ENCODE results near the gene HNRNPLL. TPM values are rescaled to one million over a fixed set of nuclear protein-coding genes. Genes with fewer than 3 reads are reported as not detected.

The HNRNPLL gene
- total and polyA plus RNA-seq, 2 of the 8 experiments (the other 6 are each of a cell fraction or from before 2014, with no cell fraction given), result 18.6 to 69.3 TPM

DNA sequence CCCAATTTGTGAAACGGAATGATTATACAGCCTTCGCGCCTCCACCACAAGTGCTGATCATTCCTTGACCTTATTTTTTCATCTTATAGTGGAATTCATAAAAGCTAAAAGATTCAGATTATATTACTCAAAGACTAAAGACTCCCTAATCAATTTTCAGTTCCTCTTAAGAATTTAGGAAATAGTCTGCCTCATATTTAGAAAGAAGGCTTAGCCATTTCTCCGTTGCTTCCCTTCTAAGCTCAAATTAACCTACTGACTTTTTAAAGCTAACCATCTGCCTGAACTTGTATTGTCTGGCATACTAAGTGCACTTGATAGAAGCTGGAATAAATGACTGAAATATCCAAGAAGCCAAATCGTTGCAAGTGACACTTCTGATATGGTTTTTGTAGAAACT, 44.7 kb downstream of the HNRNPLL start:
- Histone ChIP-seq H3K56ac (replicated peaks; ENCODE audit: insufficient read length, low read depth, low read length) (no peak overlapping the region), H3K4ac (replicated peaks; ENCODE audit: insufficient read length, low read depth, low read length) (no peak overlapping the region), H2BK20ac (ENCODE audit: low read length) (no peak overlapping the region), H3K18ac (ENCODE audit: extremely low read depth, low read length) (no peak overlapping the region), H4K5ac (ENCODE audit: insufficient read length, low read depth, low read length) (no peak overlapping the region), H2BK120ac (replicated peaks; ENCODE audit: low read depth, low read length) (no peak overlapping the region), H3K4me1 (replicated peaks in 1 of 4; ENCODE audit: control insufficient read depth in 3 of 4, insufficient read depth in 4 of 4, low read length in 3 of 4) (no peaks in the 10 kb centered on the region), H3K9me3 (ENCODE audit: insufficient read depth in 2 of 2, low read depth in 1 of 2, low read length in 1 of 2) (no peaks in the 10 kb centered on the region), H2BK12ac (ENCODE audit: low read depth, low read length) (no peak overlapping the region), H3K79me1 (ENCODE audit: low read depth, low read length) (no peaks in the 10 kb centered on the region), H3K79me2 (ENCODE audit: control insufficient read depth in 1 of 2, insufficient read depth in 2 of 2, low read length in 2 of 2) (no peaks in the 10 kb centered on the region), H3K4me2 (ENCODE audit: insufficient read depth in 1 of 2, low read depth in 2 of 2, low read length in 2 of 2) (no peak overlapping the region), H3K14ac (ENCODE audit: insufficient read length) (no peak overlapping the region), H3K23me2 (ENCODE audit: low read depth, low read length) (no peaks in the 10 kb centered on the region), H3K9ac (replicated peaks in 1 of 4; ENCODE audit: extremely low read depth in 1 of 4, low read depth in 3 of 4, low read length in 3 of 4) (no peak overlapping the region), H2BK15ac (ENCODE audit: low read length) (no peak overlapping the region), H2BK5ac (ENCODE audit: low read depth, low read length) (no peak overlapping the region), H3K36me3 (ENCODE audit: control insufficient read depth in 2 of 4, insufficient read depth in 4 of 4, low read length in 3 of 4) (peaks cover 0 to 25% (median 3%) of the 10 kb centered on the region in 4 experiments; a peak in 3 of 8 replicates), H4K91ac (replicated peaks; ENCODE audit: insufficient read length, low read length) (no peak overlapping the region), H3K23ac (ENCODE audit: insufficient read length) (no peak overlapping the region), H3K4me3 (ENCODE audit: extremely low read depth in 1 of 4, insufficient read depth in 2 of 4, low read depth in 3 of 4, low read length in 4 of 4) (no peak overlapping the region), H2AFZ (ENCODE audit: low read length) (no peak overlapping the region), H4K8ac (ENCODE audit: extremely low read depth, insufficient read depth, low read length) (no peak overlapping the region), H4K20me1 (replicated peaks in 1 of 2; ENCODE audit: control insufficient read depth in 1 of 2, insufficient read depth in 2 of 2, low read length in 2 of 2) (no peaks in the 10 kb centered on the region), H2AK5ac (ENCODE audit: low read depth, low read length) (no peak overlapping the region), H3K27ac (ENCODE audit: low read depth, low read length) (no peak overlapping the region), H3K27me3 (replicated peaks in 1 of 4; ENCODE audit: control insufficient read depth in 3 of 4, extremely low read depth in 1 of 4, insufficient read depth in 3 of 4, low read length in 3 of 4) (no peaks in the 10 kb centered on the region)
- 94% methylated on average over 5 of the region's 5 CpGs; no CpG with 5 or more reads in 1 of the 2 experiments for WGBS, 2 experiments (ENCODE audit: extremely low coverage in 1 of 2, insufficient coverage in 1 of 2, insufficient read length in 1 of 2, insufficient replicate concordance in 2 of 2, low coverage in 1 of 2, low lambda C conversion rate in 2 of 2, missing lambda C conversion rate in 1 of 2)
- no peak for DNase-seq (ENCODE audit: low read depth in 1 of 2, low spot score in 2 of 2)
- no peak for FAIRE-seq
- CTCF ChIA-PET (ENCODE audit: partially characterized antibody), result interaction anchor here (0.5 to 5.9 kb wide), 10 partner anchors 9 to 282 kb away, joined by 3 to 38 read pairs (median 4); no protein-coding TSS in a partner anchor
- POLR2A ChIA-PET (ENCODE audit: partially characterized antibody), result interaction anchor here (1.4 to 2.0 kb wide), 2 partner anchors 12 to 15 kb away, joined by 3 to 6 read pairs; no protein-coding TSS in a partner anchor
- TF ChIP-seq USF2 (IDR thresholded peaks at IDR 0.05; ENCODE audit: low read length), result no peak
- no peak for TF ChIP-seq POLR2AphosphoS5 (IDR thresholded peaks at IDR 0.05; ENCODE audit: low read depth, low read length)
- no peak for TF ChIP-seq MAX (IDR thresholded peaks at IDR 0.05)
- no peak for TF ChIP-seq JUND (IDR thresholded peaks at IDR 0.05; ENCODE audit: low read length)
- TF ChIP-seq SUZ12 (IDR thresholded peaks at IDR 0.05; ENCODE audit: low read length), result no peak
- TF ChIP-seq KDM4A (IDR thresholded peaks at IDR 0.05; ENCODE audit: low read depth, low read length, severe bottlenecking), result no peak
- TF ChIP-seq CBX8 (IDR thresholded peaks at IDR 0.05; ENCODE audit: borderline replicate concordance, low read depth, low read length), result no peak
- no peak for TF ChIP-seq GABPA (IDR thresholded peaks at IDR 0.05; ENCODE audit: borderline replicate concordance, insufficient read depth, low read length)
- TF ChIP-seq TAF1 (IDR thresholded peaks at IDR 0.05; ENCODE audit: low read depth, low read length), result no peak
- TF ChIP-seq SP2 (IDR thresholded peaks at IDR 0.05; ENCODE audit: low read length), result no peak
- TF ChIP-seq EGR1 (IDR thresholded peaks at IDR 0.05; ENCODE audit: borderline replicate concordance, low read depth, low read length), result no peak
- no peak for TF ChIP-seq RBBP5 (IDR thresholded peaks at IDR 0.05; ENCODE audit: borderline replicate concordance, low read depth, low read length)

All from H1 (cell line).